A673 (cell line): Measurements from ENCODE around the gene IMMP2L.

Experiments used
- EZH2 ChIP-seq: fragments of 200-600 bp; sonication (generic); IDR thresholded peaks from 2 replicates; pipeline ENCODE4 v1.6.1; 2017; ENCODE audit warnings: borderline replicate concordance, low read depth, mild to moderate bottlenecking, mixed read lengths, antibody characterized with exemption, low read length; ENCODE audit not compliant: poor library complexity, severe bottlenecking
- TF ChIP-seq, protein P1 (sequence below): fragments of 300-800, 200-600 bp; sonication (generic); conservative IDR thresholded peaks from 2 replicates; pipeline ENCODE4 v1.5.1; 2017; ENCODE audit warnings: low read depth, mild to moderate bottlenecking, antibody characterized with exemption, low read length, moderate library complexity, mixed read lengths

DNA sequence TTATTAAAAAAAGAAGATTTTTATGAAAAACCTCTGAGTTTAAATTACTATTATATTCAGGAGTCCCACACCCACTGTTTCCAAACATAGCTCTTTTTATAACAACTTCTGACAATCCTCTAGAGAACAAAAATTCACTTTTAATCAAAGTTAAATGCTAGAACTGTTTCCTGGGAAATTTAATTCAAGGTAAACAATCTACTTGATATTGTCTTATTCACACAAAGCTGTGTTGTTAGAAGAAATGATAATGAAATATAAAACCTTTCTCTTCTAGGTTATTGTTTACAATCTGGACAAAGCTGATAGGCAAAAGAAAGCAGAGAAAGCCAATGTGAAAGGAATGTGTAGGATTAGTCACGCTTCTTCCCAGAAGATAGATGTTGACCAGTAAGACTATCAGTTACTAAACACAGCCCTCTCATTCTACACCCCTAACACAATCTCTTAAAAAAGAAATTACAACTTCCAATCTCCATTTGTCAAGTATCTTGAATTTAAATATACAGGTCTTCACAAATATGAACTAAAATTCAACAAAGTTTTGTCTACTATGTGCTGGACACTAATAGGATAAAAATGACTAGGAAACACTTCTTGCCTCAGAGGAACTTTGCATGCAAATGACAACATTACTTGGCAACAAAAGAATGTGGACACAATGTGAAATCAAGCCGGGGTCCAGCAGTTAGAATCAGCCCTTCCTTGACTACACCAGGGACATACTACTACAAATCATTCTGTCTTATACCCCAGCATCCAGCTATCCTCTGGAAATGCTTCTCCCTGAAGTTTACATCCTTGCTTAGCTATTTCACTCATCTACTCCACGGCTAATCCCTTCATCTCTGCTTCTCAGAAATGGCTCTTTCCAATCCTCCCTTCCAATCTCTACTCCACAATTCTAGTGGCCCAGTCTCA is 123.7 kb downstream of the IMMP2L start:
- TF ChIP-seq, protein P1, sequence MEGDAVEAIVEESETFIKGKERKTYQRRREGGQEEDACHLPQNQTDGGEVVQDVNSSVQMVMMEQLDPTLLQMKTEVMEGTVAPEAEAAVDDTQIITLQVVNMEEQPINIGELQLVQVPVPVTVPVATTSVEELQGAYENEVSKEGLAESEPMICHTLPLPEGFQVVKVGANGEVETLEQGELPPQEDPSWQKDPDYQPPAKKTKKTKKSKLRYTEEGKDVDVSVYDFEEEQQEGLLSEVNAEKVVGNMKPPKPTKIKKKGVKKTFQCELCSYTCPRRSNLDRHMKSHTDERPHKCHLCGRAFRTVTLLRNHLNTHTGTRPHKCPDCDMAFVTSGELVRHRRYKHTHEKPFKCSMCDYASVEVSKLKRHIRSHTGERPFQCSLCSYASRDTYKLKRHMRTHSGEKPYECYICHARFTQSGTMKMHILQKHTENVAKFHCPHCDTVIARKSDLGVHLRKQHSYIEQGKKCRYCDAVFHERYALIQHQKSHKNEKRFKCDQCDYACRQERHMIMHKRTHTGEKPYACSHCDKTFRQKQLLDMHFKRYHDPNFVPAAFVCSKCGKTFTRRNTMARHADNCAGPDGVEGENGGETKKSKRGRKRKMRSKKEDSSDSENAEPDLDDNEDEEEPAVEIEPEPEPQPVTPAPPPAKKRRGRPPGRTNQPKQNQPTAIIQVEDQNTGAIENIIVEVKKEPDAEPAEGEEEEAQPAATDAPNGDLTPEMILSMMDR, result no peak
- no peak for TF ChIP-seq EZH2
